ENCODE data around the gene LHFPL3. TPM values are rescaled to one million over a fixed set of nuclear protein-coding genes. Genes with fewer than 3 reads are reported as not detected.

The LHFPL3 gene
- total RNA-seq, 6 experiments from 2014 or later: not detected

GRCh38 chr7:104903044-104903443, 574.6 kb downstream of the LHFPL3 start:
- no peaks in the 10 kb centered on the region for H3K4me1 ChIP-seq
- intact Hi-C loops (cut with DNase I): no loop called here

DNA sequence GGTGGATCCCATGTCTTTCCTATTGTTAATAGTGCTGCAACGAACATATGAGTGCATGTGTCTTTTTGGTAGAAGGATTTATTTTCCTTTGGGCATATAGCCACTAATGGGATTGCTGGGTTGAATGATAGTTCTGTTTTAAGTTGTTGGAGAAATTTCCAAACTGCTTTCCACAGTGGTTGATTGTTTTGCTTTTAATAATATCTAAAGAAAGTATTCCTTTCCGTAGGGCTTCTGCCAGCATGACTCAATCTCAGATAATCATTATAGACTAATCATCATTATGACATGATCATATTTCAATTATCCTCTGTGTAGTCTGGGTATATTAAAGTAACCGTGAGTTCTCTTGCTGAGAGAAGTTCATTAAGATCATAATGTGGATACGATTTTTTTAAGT, 575.4 kb downstream of the LHFPL3 start:
- WGBS (ENCODE audit: insufficient coverage, low coverage, low lambda C conversion rate, missing lambda C conversion rate): 55% methylated on average over 4 of the region's 4 CpGs
- Histone ChIP-seq H3K27me3 (no peaks in the 10 kb centered on the region), H3K27ac (no peak overlapping the region), H3K4me1 (no peaks in the 10 kb centered on the region), H3K36me3 (no peaks in the 10 kb centered on the region), H3K4me3 (no peak overlapping the region), H3K9me3 (no peaks in the 10 kb centered on the region)
- no peak for ATAC-seq
- no peak for TF ChIP-seq POLR2A (IDR thresholded peaks at IDR 0.05)
- intact Hi-C loops (cut with DNase I): no loop called here
- no peak for DNase-seq

More at GRCh38 chr7:104903044-104903443, 574.6 kb downstream of the LHFPL3 start:
- Histone ChIP-seq H3K4me3 (no peak overlapping the region), H3K27ac (no peak overlapping the region), H3K9me3 (no peaks in the 10 kb centered on the region), H3K27me3 (no peaks in the 10 kb centered on the region), H3K36me3 (no peaks in the 10 kb centered on the region)
- ATAC-seq: no peak
- WGBS (ENCODE audit: insufficient coverage, low coverage, low lambda C conversion rate, missing lambda C conversion rate): 78% methylated on average over 1 of the region's 2 CpGs
- TF ChIP-seq POLR2A (IDR thresholded peaks at IDR 0.05) (no peak), CTCF (IDR thresholded peaks at IDR 0.05) (no peak)
- no peak for DNase-seq

- TF ChIP-seq CTCF (IDR thresholded peaks at IDR 0.05) (no peak), POLR2A (IDR thresholded peaks at IDR 0.05) (no peak)
- WGBS (ENCODE audit: insufficient coverage, low coverage, low lambda C conversion rate, missing lambda C conversion rate): 72% methylated on average over 7 of the region's 7 CpGs
- intact Hi-C loops (cut with DNase I): no loop called here
- ATAC-seq: no peak
- Histone ChIP-seq H3K27me3 (no peaks in the 10 kb centered on the region), H3K4me3 (no peak overlapping the region), H3K9me3 (no peaks in the 10 kb centered on the region), H3K27ac (no peak overlapping the region), H3K4me1 (no peaks in the 10 kb centered on the region), H3K36me3 (no peaks in the 10 kb centered on the region)
- DNase-seq: no peak
Measured at GRCh38 chr7:104906032-104906431, 577.6 kb downstream of the LHFPL3 start.

- no peak for DNase-seq
- Histone ChIP-seq H3K27me3 (no peaks in the 10 kb centered on the region), H3K9me3 (no peaks in the 10 kb centered on the region), H3K4me1 (no peaks in the 10 kb centered on the region), H3K27ac (no peak overlapping the region), H3K36me3 (no peaks in the 10 kb centered on the region), H3K4me3 (no peak overlapping the region)
- intact Hi-C loops (cut with DNase I): no loop called here
- ATAC-seq: no peak
- 48% methylated on average over 4 of the region's 4 CpGs for WGBS (ENCODE audit: insufficient coverage, low coverage, low lambda C conversion rate, missing lambda C conversion rate)
- no peak for TF ChIP-seq CTCF (IDR thresholded peaks at IDR 0.05)
- no peak for TF ChIP-seq POLR2A (IDR thresholded peaks at IDR 0.05)
Measured at GRCh38 chr7:104906556-104906955, 578.2 kb downstream of the LHFPL3 start.

DNA sequence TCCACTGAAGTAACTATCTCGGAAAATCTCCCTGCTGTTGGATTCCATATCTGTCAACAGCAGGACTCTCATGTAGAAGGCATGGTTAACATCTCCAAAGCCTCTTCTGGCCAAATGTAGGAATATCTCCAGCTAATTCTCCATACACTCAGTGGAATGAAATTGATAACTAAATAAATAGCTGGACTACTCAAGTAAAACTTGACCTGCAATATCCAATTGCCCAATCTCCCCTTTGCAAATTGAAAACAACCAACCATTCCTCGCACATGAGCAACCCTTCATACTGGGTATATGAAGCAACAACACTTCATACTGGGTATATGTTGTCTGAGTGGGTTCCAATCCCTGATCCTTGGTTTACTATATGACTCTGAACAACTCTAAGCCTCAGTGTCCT, 580.2 kb downstream of the LHFPL3 start:
- 59% methylated on average over 2 of the region's 2 CpGs for WGBS (ENCODE audit: insufficient coverage, low coverage, low lambda C conversion rate, missing lambda C conversion rate)
- H3K27me3 ChIP-seq: no peaks in the 10 kb centered on the region
- H3K4me3 ChIP-seq: no peak overlapping the region
- no peaks in the 10 kb centered on the region for H3K9me3 ChIP-seq
- DNase-seq: no peak
- no peaks in the 10 kb centered on the region for H3K36me3 ChIP-seq
- TF ChIP-seq CTCF (IDR thresholded peaks at IDR 0.05) (no peak), POLR2A (IDR thresholded peaks at IDR 0.05) (no peak)
- no peak overlapping the region for H3K27ac ChIP-seq
- ATAC-seq: no peak
- no peaks in the 10 kb centered on the region for H3K4me1 ChIP-seq
- intact Hi-C loops (cut with DNase I): no loop called here

Measured in right lobe of liver (tissue), 6 donors.